HG02623 (cell line): Measurements from ENCODE around the gene BCAR3.
"Not testable (repeated sequence)": the region's sequence is repeated elsewhere in the genome, so short reads cannot be mapped to it uniquely, and the experiment has no call there.

Experiments
- ATAC-seq: cut with Tn5 transposase; IDR thresholded peaks from one replicate; pipeline ENCODE4 v1.9.1; 2021; ENCODE audit warnings: moderate library complexity; ENCODE audit not compliant: unreplicated experiment

BCAR3 gene

DNA sequence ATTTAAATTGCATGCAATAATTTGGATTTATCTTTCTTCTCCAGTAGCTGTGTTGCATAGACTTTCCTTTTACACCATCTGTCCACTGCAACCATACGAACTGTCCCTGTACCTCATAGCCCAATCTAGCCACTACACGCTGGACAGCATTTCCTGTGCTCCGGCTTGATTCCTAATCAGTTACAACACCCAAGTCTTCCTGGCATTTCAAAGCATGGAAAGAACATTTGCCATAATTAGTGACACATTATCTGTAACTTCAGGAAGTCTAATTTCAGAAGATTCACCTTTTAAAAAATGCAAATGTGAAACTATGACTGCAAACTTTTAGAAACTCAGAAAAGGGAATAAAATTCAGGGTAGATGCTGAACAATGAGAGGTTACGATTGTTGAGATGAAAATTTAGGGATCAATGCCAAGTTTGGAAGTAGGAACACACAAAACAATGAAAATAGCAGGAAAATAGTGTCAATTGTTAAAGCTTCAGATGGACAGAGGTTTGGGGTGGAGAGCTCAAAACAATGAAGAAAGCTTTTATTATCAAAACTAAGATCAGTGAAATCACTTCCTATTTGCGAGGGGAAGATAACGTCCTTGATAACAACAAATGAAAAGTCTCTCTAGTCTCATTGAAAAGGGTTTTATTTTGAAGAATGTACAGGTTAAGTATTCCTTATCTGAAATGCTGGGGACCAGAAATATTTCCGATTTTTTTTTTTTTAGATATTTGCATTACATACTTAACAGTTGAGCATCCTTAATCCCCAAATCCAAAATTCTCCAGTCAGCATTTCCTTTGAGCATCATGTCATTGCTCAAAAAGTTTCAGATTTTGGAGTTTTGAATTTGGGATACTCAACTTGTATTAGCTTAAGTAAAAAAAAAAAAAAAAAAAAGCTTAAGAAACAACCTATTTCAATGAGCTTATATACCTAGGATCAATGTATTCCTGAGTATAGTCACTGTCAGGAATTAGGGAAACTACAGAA is 126.5 kb downstream of the BCAR3 start:
- no peak for ATAC-seq

GRCh38 chr1:93553886-93554490 is 127.6 kb downstream of the BCAR3 start:
- not testable (repeated sequence) for ATAC-seq

DNA sequence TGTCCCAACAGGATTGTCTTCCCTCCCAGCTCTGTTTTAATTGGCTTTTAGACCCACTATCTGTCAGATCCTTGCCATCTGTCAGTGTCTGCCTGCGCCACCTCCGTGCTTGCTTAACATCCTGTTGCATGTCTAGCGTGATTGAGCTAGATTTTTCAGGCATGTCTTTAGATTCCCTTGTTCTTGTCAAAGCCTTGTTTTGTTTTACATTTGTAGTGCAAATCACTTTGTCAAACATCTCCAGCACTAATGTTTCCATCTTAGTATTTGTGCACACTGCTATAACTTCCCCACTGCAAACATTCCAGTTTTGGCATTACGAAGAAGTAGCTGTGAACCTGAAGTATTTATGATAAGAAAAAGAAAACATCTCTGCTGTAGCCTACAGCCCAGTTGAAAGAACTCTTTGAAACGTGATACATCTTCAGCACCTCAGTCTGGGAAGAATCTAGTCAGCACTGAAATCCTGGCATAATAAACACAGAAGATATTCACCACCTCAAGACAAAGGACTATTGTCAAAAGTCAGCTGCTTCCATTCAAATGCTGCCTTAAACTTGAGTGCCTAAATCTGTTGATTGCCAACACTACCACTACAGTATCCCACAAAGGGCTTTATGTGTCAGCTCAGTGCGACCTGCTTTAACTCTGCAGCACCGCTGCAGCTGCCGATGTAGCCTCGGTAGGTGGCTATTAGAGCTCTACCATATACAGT is 128.7 kb downstream of the BCAR3 start:
- no peak for ATAC-seq

- no peak for ATAC-seq
These were observed 131.8 kb downstream of the BCAR3 start for GRCh38 chr1:93549811-93550210.

GRCh38 chr1:93549131-93549530 is 132.5 kb downstream of the BCAR3 start:
- no peak for ATAC-seq

DNA sequence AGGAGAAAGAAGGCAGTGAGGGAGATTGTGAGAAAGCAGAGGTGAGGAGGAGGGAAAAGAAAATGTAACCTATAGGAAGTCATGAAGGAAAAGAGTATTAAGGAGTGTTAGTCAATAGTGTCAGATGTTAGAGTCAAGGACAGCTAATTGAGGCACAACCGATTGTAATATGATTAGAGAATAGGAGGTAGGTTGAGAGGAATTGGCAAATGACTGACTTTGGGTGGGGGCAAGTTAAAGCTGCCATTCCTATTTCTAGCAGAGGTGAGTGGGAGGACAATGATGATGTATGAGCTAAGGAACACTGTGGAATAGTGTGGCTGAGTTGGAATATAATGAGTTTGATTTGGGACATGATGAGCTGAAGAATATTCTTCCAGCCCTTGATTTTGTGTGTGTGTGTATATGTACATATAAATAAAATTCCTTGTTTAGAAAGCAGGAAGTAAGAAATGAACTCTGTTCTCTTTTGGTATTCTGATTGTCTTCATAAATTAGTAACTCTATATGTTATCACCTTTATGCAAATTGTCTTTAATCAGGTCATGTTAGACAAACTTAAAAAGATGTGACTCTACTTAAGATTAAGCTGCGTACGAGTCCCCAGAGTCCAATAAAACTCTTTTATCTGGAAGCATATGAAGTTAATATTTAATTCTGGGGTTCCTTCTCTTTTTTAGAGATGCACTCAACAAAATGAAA is 135.3 kb downstream of the BCAR3 start:
- ATAC-seq: no peak

DNA sequence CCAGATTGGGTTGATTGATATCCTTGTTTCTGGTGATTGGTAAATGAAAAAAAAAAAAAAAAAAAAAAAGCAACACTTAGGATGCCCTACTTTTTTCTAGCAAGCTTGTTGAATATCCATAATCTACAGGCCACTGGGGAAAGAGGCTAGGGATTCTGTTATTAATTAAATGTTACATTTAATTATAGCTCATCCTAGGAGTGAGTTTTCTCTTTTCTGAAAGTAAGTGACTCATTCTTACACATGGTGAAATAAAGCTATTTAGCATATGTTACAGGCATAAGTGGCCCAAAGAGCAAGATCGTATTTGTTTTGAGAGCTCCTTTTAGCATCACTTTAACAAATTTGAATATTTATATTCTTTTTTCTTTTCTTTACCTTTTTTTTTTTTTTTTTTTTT is 139.2 kb downstream of the BCAR3 start:
- no peak for ATAC-seq

GRCh38 chr1:93541045-93541444 is 140.6 kb downstream of the BCAR3 start:
- ATAC-seq: no peak

- ATAC-seq: no peak
These were observed 143.7 kb downstream of the BCAR3 start for GRCh38 chr1:93537924-93538323.

DNA sequence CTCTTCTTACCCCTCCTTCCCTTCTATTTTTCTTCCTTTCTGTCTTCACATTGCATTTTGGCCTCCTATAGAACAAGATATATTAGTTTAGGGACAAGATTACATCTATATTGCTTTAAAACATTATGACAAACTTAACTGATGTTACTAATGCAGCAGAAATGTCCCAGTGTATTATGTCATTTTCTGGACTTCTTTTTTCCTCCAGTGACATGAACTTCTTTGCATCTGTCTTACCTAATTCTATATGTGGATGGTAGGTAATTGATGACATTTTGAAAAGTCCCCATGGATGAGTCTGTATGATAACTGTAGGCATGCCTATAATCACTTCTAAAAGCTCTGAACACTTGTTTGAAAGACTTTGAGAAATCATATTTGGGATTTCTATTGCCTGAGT is 144.2 kb downstream of the BCAR3 start:
- ATAC-seq: no peak

GRCh38 chr1:93533677-93534076 is 148.0 kb downstream of the BCAR3 start:
- no peak for ATAC-seq

DNA sequence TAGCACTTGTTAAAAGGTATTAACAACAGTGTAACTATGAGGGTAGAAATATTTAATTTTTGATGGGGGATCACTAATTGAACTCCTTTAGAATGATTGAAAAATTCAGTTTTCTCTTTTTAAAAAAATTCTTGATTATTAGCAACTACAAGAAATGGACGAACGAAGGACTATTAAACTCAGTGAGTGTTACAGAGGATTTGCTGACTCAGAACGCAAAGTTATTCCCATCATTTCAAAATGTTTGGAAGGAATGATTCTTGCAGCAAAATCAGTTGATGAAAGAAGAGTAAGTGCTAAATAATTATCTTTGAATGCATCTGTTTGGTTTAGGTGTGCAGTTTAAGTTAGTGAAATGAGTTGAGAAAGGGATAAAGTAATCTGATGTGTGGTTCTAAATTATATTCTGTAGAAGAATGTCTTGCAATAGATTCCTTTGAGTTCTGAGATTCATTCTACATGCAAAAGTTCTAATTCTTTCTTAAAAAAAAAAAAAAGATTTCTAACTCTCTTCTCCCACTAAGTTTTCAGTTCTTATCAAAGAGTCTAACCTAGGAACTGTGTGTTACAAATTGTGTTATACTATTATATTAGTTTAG is 148.8 kb downstream of the BCAR3 start:
- ATAC-seq: no peak

- ATAC-seq: no peak
These were observed 150.4 kb downstream of the BCAR3 start for GRCh38 chr1:93531193-93531592.

- no peak for ATAC-seq
These were observed 153.2 kb downstream of the BCAR3 start for GRCh38 chr1:93528412-93528811.

GRCh38 chr1:93526431-93526830 is 155.2 kb downstream of the BCAR3 start:
- no peak for ATAC-seq

GRCh38 chr1:93525431-93525830 is 156.2 kb downstream of the BCAR3 start:
- ATAC-seq: no peak

GRCh38 chr1:93522721-93523120 is 158.9 kb downstream of the BCAR3 start:
- ATAC-seq: no peak

GRCh38 chr1:93521618-93522017 is 160.0 kb downstream of the BCAR3 start:
- no peak for ATAC-seq

- no peak for ATAC-seq
These were observed 162.3 kb downstream of the BCAR3 start for GRCh38 chr1:93519199-93519829.

DNA sequence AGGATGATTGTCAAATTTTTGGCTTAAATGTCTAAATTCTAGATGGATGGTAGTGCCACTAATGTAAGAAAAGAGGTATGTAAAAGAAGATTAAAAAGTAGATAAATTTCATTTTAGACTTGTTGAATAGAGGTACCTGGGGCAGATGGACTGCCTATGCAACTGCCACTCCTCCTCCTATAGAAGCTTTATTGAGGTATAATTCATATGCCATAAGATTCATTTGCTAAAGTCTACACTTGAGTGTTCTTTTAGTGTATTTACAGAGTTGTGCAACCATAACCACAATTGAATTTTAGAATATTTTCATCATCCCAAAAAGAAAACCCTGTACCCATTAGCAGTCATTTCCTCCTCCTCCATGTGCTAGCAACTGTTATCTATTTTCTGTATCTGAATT is 163.1 kb downstream of the BCAR3 start:
- no peak for ATAC-seq
